K562 (cell line): ENCODE measurements around the gene SERPINA1. TPM values are rescaled to one million over a fixed set of nuclear protein-coding genes. Genes with fewer than 3 reads are reported as not detected.

Experiments
- ATAC-seq: fragments of 200-7000 bp; cut with Tn5 transposase; 3 replicates; pipeline ENCODE4 v1.9.1; 2020; ENCODE audit warnings: moderate library complexity
- BruUV-seq: library from RNA; stranded (reverse); fragments of 400-500 nt; replicated peaks from 2 replicates; lab custom pipeline; 2021; lab: Mats Ljungman, UMichigan
- CTCF ChIA-PET: fragments of 300-600 bp; formaldehyde crosslinking; extraction: SDS; loops from one replicate; lab custom pipeline; 2021; ENCODE audit warnings: low intra/inter-chr PET ratio; lab: Yijun Ruan, JAX
- POLR2A ChIA-PET: fragments of 300-600, 350-650 bp; sonication (Branson Sonifier 250); formaldehyde crosslinking; extraction: SDS; loops from one replicate; lab custom pipeline; 2021; ENCODE audit warnings: antibody characterized with exemption, inconsistent platforms; lab: Yijun Ruan, JAX
- DNase-seq, 4 experiments: peaks; one replicate each; pipeline versions ENCODE4 v3.0.0 to v3.0.0-alpha.2; 2011 to 2018; ENCODE audit warnings: low spot score in 3 of 4, mixed read lengths in 3 of 4; ENCODE audit errors: extremely low read depth in 1 of 4
- FAIRE-seq: peaks from 2 replicates; lab custom pipeline; 2011; peaks lifted over from hg19 to GRCh38; lab: Jason Lieb, UNC
- H2AFZ ChIP-seq: 2 replicates; pipeline ENCODE4 v1.6.0; 2011; ENCODE audit warnings: low read depth, low read length, control low read depth, inconsistent platforms
- H3K27ac ChIP-seq: fragments of 200-600 bp; 3 replicates; pipeline ENCODE4 v1.8.0; 2011; ENCODE audit warnings: low read depth, mild to moderate bottlenecking, control low read depth, inconsistent platforms, low read length, moderate library complexity, mixed read lengths; ENCODE audit errors: extremely low read depth
- H3K27me3 ChIP-seq, 2 experiments: fragments of 300-600 bp in 1 of 2; 2 replicates in 1 of 2; 3 replicates in 1 of 2; pipeline versions ENCODE4 v1.6.0 to v1.8.0; 2011; ENCODE audit warnings: inconsistent platforms in 2 of 2, low read length in 2 of 2, mild to moderate bottlenecking in 1 of 2, mixed read lengths in 1 of 2, moderate library complexity in 1 of 2; ENCODE audit not compliant: control insufficient read depth in 2 of 2, insufficient read depth in 2 of 2
- H3K36me3 ChIP-seq: fragments of 300-600 bp; 3 replicates; pipeline ENCODE4 v1.8.0; 2011; ENCODE audit warnings: mild to moderate bottlenecking, low read length, inconsistent platforms; ENCODE audit not compliant: control insufficient read depth, insufficient read depth
- H3K4me1 ChIP-seq, 2 experiments: fragments of 200-600 bp in 1 of 2; replicated peaks in 1 of 2; 2 replicates in 1 of 2; 3 replicates in 1 of 2; pipeline versions ENCODE4 v1.5.1 to v1.8.0; 2011; ENCODE audit warnings: inconsistent platforms in 2 of 2, low read length in 2 of 2, mild to moderate bottlenecking in 1 of 2, mixed read lengths in 1 of 2, moderate library complexity in 1 of 2; ENCODE audit not compliant: control insufficient read depth in 2 of 2, insufficient read depth in 2 of 2
- H3K4me2 ChIP-seq: 2 replicates; pipeline ENCODE4 v1.6.1; 2011; ENCODE audit warnings: low read length, control low read depth, inconsistent platforms, mixed read lengths; ENCODE audit not compliant: insufficient read depth
- H3K4me3 ChIP-seq: fragments of 200-600 bp; sonication (generic), shearing (Covaris generic); 2 replicates; pipeline ENCODE4 v1.5.1; 2016; ENCODE audit warnings: control low read depth, inconsistent platforms
- H3K79me2 ChIP-seq: fragments of 200-600 bp; 3 replicates; pipeline ENCODE4 v1.8.0; 2011; ENCODE audit warnings: low read length, inconsistent platforms; ENCODE audit not compliant: control insufficient read depth, insufficient read depth
- H3K9ac ChIP-seq, 2 experiments: 2 replicates each; pipeline versions ENCODE4 v1.6.0 to v1.6.1; 2011; ENCODE audit warnings: low read depth in 2 of 2, low read length in 2 of 2, control low read depth in 1 of 2, inconsistent platforms in 1 of 2, mild to moderate bottlenecking in 1 of 2, mixed read lengths in 1 of 2; ENCODE audit not compliant: insufficient read depth in 1 of 2
- H3K9me1 ChIP-seq: one replicate; pipeline ENCODE4 v1.6.0; 2011; ENCODE audit warnings: inconsistent platforms, mild to moderate bottlenecking, low read length, moderate library complexity; ENCODE audit not compliant: control insufficient read depth, insufficient read depth
- H3K9me3 ChIP-seq: replicated peaks from 2 replicates; pipeline ENCODE4 v1.5.1; 2011; ENCODE audit warnings: low read depth, low read length, inconsistent platforms; ENCODE audit not compliant: control insufficient read depth, insufficient read depth
- H4K20me1 ChIP-seq: replicated peaks from 2 replicates; pipeline ENCODE4 v1.6.1; 2011; ENCODE audit warnings: low read length, inconsistent platforms, mixed read lengths; ENCODE audit not compliant: control insufficient read depth, insufficient read depth
- ARID4B ChIP-seq: sonication (generic); formaldehyde crosslinking; IDR thresholded peaks from 2 replicates; pipeline ENCODE4 v1.8.0; 2022; ENCODE audit warnings: mild to moderate bottlenecking, missing genetic modification reagents
- EZH2 ChIP-seq: IDR thresholded peaks from 2 replicates; pipeline ENCODE4 v1.6.1; 2012; ENCODE audit warnings: low read depth, mild to moderate bottlenecking, inconsistent platforms, low read length, borderline replicate concordance
- MNT ChIP-seq, 2 experiments: fragments of 450-650 bp; conservative IDR thresholded peaks; 2 replicates each; pipeline ENCODE4 v1.6.1; 2017; ENCODE audit warnings: mild to moderate bottlenecking in 2 of 2, moderate library complexity in 2 of 2
- NUFIP1 ChIP-seq: fragments of 450-650 bp; IDR thresholded peaks from 2 replicates; pipeline ENCODE4 v1.6.1; 2018; ENCODE audit not compliant: partially characterized antibody
- RNF2 ChIP-seq: sonication (generic); IDR thresholded peaks from 2 replicates; pipeline ENCODE4 v1.6.1; 2016
- SIX5 ChIP-seq, 2 experiments: IDR thresholded peaks; 2 replicates each; pipeline ENCODE4 v1.6.1; 2011; ENCODE audit warnings: low read length in 2 of 2, borderline replicate concordance in 1 of 2, low read depth in 1 of 2, mild to moderate bottlenecking in 1 of 2, moderate library complexity in 1 of 2; ENCODE audit not compliant: insufficient read depth in 1 of 2
- ZBTB33 ChIP-seq: sonication (generic); formaldehyde crosslinking; IDR thresholded peaks from 2 replicates; pipeline ENCODE4 v1.8.1; 2023; ENCODE audit warnings: mild to moderate bottlenecking, missing genetic modification reagents
- ZNF511 ChIP-seq: sonication (generic); formaldehyde crosslinking; IDR thresholded peaks from 2 replicates; pipeline ENCODE4 v1.8.0; 2022; ENCODE audit warnings: mild to moderate bottlenecking, missing genetic modification reagents
- ZNF695 ChIP-seq: fragments of 450-650 bp; formaldehyde crosslinking; IDR thresholded peaks from 2 replicates; pipeline ENCODE4 v1.4.0; 2020; ENCODE audit warnings: mild to moderate bottlenecking, moderate library complexity
- WGBS: fragments of 100-300 bp; shearing (Covaris generic); methylation state at CpG from one replicate; pipeline ENCODE4 v1.1.6; 2016; ENCODE audit warnings: low coverage, mixed read lengths; ENCODE audit not compliant: insufficient coverage; ENCODE audit errors: missing lambda C conversion rate; 5-methylcytosine and 5-hydroxymethylcytosine counted together
- in situ Hi-C: fragments of 300-500 bp; cut with MboI; formaldehyde crosslinking; loops from 4 replicates; pipeline ENCODE4 v1.15.0; 2018; ENCODE audit warnings: inconsistent platforms, mixed read lengths
- intact Hi-C: fragments of 100-400 bp; cut with micrococcal nuclease; formaldehyde crosslinking; loops from 2 replicates; pipeline ENCODE4 v1.14.2; 2022
- polyA plus RNA-seq, 8 experiments: library from polyadenylated mRNA; depleted of rRNA in 4 of 8; stranded (reverse) in 5 of 8; unstranded in 3 of 8; fragments of >200 nt; fragmentation: Nextera tagmentation in 2 of 8; fragmentation: Illumina TruSeq in 1 of 8; extraction: Ambion mirVana in 2 of 8; extraction: Trizol in 1 of 8; gene quantifications; 2 replicates each; pipeline versions ENCODE4 v1.2.1 to v1.2.3, GENCODE V29; 2011 to 2014; ENCODE audit warnings: inconsistent platforms in 1 of 8, missing spikeins in 1 of 8
- total RNA-seq, 7 experiments: library from RNA; depleted of rRNA in 6 of 7; stranded (reverse); fragments of >200 nt in 6 of 7; fragmentation: Illumina TruSeq in 2 of 7; extraction: Trizol in 2 of 7; gene quantifications; 2 replicates each; pipeline versions ENCODE4 v1.2.1 to v1.2.3, GENCODE V29; 2011 to 2021; ENCODE audit warnings: low replicate concordance in 1 of 7
- TF ChIP-seq, protein P1 (sequence below): sonication (generic); formaldehyde crosslinking; IDR thresholded peaks from 2 replicates; pipeline ENCODE4 v1.8.0; 2022; ENCODE audit warnings: missing genetic modification reagents, mild to moderate bottlenecking, borderline replicate concordance

SERPINA1 gene
- total and polyA plus RNA-seq, 9 of the 15 experiments (the other 6 are each of a cell fraction or from before 2014, with no cell fraction given): 4.1 TPM; not detected in 8

- Histone ChIP-seq H3K4me2 (no peak overlapping the region), H3K36me3 (no peaks in the 10 kb centered on the region), H2AFZ (no peak overlapping the region), H3K9me3 (no peaks in the 10 kb centered on the region), H3K27me3 (peaks cover 0 to 5% of the 10 kb centered on the region in 2 experiments; a peak in 1 of 5 replicates), H3K79me2 (no peaks in the 10 kb centered on the region), H3K27ac (no peak overlapping the region), H3K9ac (no peak overlapping the region), H3K4me1 (no peaks in the 10 kb centered on the region), H4K20me1 (no peaks in the 10 kb centered on the region), H3K9me1 (no peaks in the 10 kb centered on the region), H3K4me3 (no peak overlapping the region)
- DNase-seq: no peak
- POLR2A ChIA-PET: no interaction called here
- CTCF ChIA-PET: no interaction called here
- intact Hi-C loops: no loop called here
- ATAC-seq: no peak
- WGBS: 3% methylated on average over 8 of the region's 8 CpGs
- FAIRE-seq: no peak
- BruUV-seq: no TSS peak
- TF ChIP-seq MNT (conservative IDR thresholded peaks at IDR 0.05) (no peak), ZNF511 (CRISPR knock-in tag) (no peak), NUFIP1 (no peak), ARID4B (no peak), ZNF695 (CRISPR knock-in tag) (no peak), RNF2 (no peak), EZH2 (no peak), SIX5 (IDR thresholded peaks at IDR 0.05; ENCODE audit: borderline replicate concordance in 1 of 2, insufficient read depth in 1 of 2, low read depth in 1 of 2, low read length in 2 of 2) (no peak), ZBTB33 (no peak)
- TF ChIP-seq, protein P1, sequence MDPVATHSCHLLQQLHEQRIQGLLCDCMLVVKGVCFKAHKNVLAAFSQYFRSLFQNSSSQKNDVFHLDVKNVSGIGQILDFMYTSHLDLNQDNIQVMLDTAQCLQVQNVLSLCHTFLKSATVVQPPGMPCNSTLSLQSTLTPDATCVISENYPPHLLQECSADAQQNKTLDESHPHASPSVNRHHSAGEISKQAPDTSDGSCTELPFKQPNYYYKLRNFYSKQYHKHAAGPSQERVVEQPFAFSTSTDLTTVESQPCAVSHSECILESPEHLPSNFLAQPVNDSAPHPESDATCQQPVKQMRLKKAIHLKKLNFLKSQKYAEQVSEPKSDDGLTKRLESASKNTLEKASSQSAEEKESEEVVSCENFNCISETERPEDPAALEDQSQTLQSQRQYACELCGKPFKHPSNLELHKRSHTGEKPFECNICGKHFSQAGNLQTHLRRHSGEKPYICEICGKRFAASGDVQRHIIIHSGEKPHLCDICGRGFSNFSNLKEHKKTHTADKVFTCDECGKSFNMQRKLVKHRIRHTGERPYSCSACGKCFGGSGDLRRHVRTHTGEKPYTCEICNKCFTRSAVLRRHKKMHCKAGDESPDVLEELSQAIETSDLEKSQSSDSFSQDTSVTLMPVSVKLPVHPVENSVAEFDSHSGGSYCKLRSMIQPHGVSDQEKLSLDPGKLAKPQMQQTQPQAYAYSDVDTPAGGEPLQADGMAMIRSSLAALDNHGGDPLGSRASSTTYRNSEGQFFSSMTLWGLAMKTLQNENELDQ (CRISPR knock-in tag): no peak
- in situ Hi-C loops: no loop called here
These were observed 25.7 kb downstream of the SERPINA1 start for GRCh38 chr14:94362614-94363133.
